Esophagus squamous epithelium (tissue), 4 donors: Measurements from ENCODE around the gene LIM2.

Experiments used
- CTCF ChIP-seq, 6 experiments: fragments of 450-650 bp in 4 of 6; fragments of 200-600 bp in 2 of 6; sonication (generic) in 2 of 6; IDR thresholded peaks; one replicate each; pipeline ENCODE4 v1.5.1; 2016 to 2019; ENCODE audit warnings: antibody characterized with exemption in 6 of 6, mild to moderate bottlenecking in 4 of 6, moderate library complexity in 4 of 6
- POLR2A ChIP-seq, 4 donors: fragments of 450-650 bp; IDR thresholded peaks; one replicate each; pipeline ENCODE4 v1.6.1; 2017; ENCODE audit warnings: antibody characterized with exemption in 4 of 4, mild to moderate bottlenecking in 4 of 4, moderate library complexity in 3 of 4

- TF ChIP-seq CTCF (IDR thresholded peaks at IDR 0.05): no peak
- TF ChIP-seq POLR2A (IDR thresholded peaks at IDR 0.05): no peak
Measured at GRCh38 chr19:51352783-51353360, 34.9 kb downstream of the LIM2 start.
